Fibroblast of skin of right biceps (primary cell): ENCODE data around the gene ZNRF3.

Experiments
- DNase-seq: peaks from one replicate; pipeline ENCODE4 v3.0.0-alpha.2; 2013

The ZNRF3 gene

GRCh38 chr22:29044657-29045176 lies 161.3 kb downstream of the ZNRF3 start:
- peak; percentile 80 for DNase-seq

- DNase-seq, result no peak
Observed at GRCh38 chr22:29048822-29049654, 165.7 kb downstream of the ZNRF3 start.

- no peak for DNase-seq
Observed at GRCh38 chr22:29049655-29050263, 166.4 kb downstream of the ZNRF3 start.

- no peak for DNase-seq
Observed at GRCh38 chr22:29050457-29050856, 167.1 kb downstream of the ZNRF3 start.

GRCh38 chr22:29053048-29053702 lies 169.8 kb downstream of the ZNRF3 start:
- DNase-seq, result no peak

- DNase-seq, result no peak
Observed at GRCh38 chr22:29054251-29054767, 170.9 kb downstream of the ZNRF3 start.

- DNase-seq, result no peak
Observed at GRCh38 chr22:29055192-29055830, 171.9 kb downstream of the ZNRF3 start.

- no peak for DNase-seq
Observed at GRCh38 chr22:29056472-29056871, 173.1 kb downstream of the ZNRF3 start.

GRCh38 chr22:29060251-29060869 lies 177.0 kb downstream of the ZNRF3 start:
- no peak for DNase-seq

GRCh38 chr22:29060931-29061330 lies 177.6 kb downstream of the ZNRF3 start:
- DNase-seq, result no peak

- DNase-seq, result no peak
Observed at GRCh38 chr22:29061773-29062172, 178.4 kb downstream of the ZNRF3 start, which contains the start of gene C22orf31. C22orf31 (minus strand) TSS chr22:29061831; CDS start chr22:29061792, 39 bp downstream.

- DNase-seq, result no peak
Observed at GRCh38 chr22:29062286-29062821, 179.0 kb downstream of the ZNRF3 start.

GRCh38 chr22:29065468-29066190 lies 182.3 kb downstream of the ZNRF3 start:
- no peak for DNase-seq

GRCh38 chr22:29069463-29069862 lies 186.1 kb downstream of the ZNRF3 start:
- no peak for DNase-seq

- no peak for DNase-seq
Observed at GRCh38 chr22:29070490-29070889, 187.1 kb downstream of the ZNRF3 start.

- peak; percentile 26 for DNase-seq
Observed at GRCh38 chr22:29071261-29072045, 188.1 kb downstream of the ZNRF3 start.

GRCh38 chr22:29072193-29072978 lies 189.0 kb downstream of the ZNRF3 start:
- DNase-seq, result peak; percentile 78

- no peak for DNase-seq
Observed at GRCh38 chr22:29072979-29073617, 189.7 kb downstream of the ZNRF3 start, which contains the start of gene KREMEN1. KREMEN1 (plus strand) TSS chr22:29073035; CDS start chr22:29073131, 96 bp downstream.
